IMR-90 (cell line): ENCODE measurements around the gene WASHC4.

Source experiments
- CEBPB ChIP-seq: IDR thresholded peaks from 2 replicates; pipeline ENCODE4 v1.6.1; 2012; ENCODE audit warnings: low read depth, low read length, improper control_type of control experiment
- CTCF ChIP-seq: conservative IDR thresholded peaks from 2 replicates; pipeline ENCODE4 v1.5.1; 2012; ENCODE audit warnings: mild to moderate bottlenecking, low read depth, low read length, improper control_type of control experiment
- MAFK ChIP-seq: IDR thresholded peaks from 2 replicates; pipeline ENCODE4 v1.6.1; 2012; ENCODE audit warnings: low read depth, low read length, improper control_type of control experiment
- MAZ ChIP-seq: IDR thresholded peaks from 2 replicates; pipeline ENCODE4 v1.6.1; 2012; ENCODE audit warnings: low read depth, mild to moderate bottlenecking, low read length, improper control_type of control experiment, moderate library complexity, borderline replicate concordance
- POLR2A ChIP-seq: IDR thresholded peaks from 2 replicates; pipeline ENCODE4 v1.6.1; 2012; ENCODE audit warnings: mild to moderate bottlenecking, low read depth, low read length
- RAD21 ChIP-seq: IDR thresholded peaks from 2 replicates; pipeline ENCODE4 v1.6.1; 2012; ENCODE audit warnings: low read length, improper control_type of control experiment
- RFX5 ChIP-seq: IDR thresholded peaks from 2 replicates; pipeline ENCODE4 v1.8.0; 2012; ENCODE audit warnings: low read depth, mild to moderate bottlenecking, low read length, moderate library complexity
- USF2 ChIP-seq: fragments of 150-350 bp; IDR thresholded peaks from 2 replicates; pipeline ENCODE4 v1.6.1; 2017; ENCODE audit warnings: mild to moderate bottlenecking, antibody characterized with exemption, low read length, low read depth

- TF ChIP-seq CTCF (no peak), POLR2A (no peak), RAD21 (no peak), RFX5 (no peak), USF2 (no peak), MAFK (no peak), MAZ (no peak), CEBPB (no peak)
These were observed 92.9 kb downstream of the WASHC4 start for GRCh38 chr12:105200385-105200784.
